HG02973 (cell line): ENCODE data around the gene SLC9A6.

Source experiments
- ATAC-seq: cut with Tn5 transposase; IDR thresholded peaks from one replicate; pipeline ENCODE4 v1.9.1; 2021; ENCODE audit warnings: moderate library complexity; ENCODE audit not compliant: unreplicated experiment

SLC9A6 gene

GRCh38 chrX:135985157-135985972 lies at the start of gene SLC9A6:
Gene SLC9A6, plus strand, starts transcription at chrX:135985435. Its CDS starts 224 bp downstream, at chrX:135985659.
- peak; percentile 95 for ATAC-seq

- no peak for ATAC-seq
Measured at GRCh38 chrX:135944486-135944885, 40.7 kb upstream of the SLC9A6 start.

GRCh38 chrX:135951291-135951690 lies 33.9 kb upstream of the SLC9A6 start:
- no peak for ATAC-seq

GRCh38 chrX:135973025-135973547 lies 12.1 kb upstream of the SLC9A6 start:
- ATAC-seq = peak; percentile 42

GRCh38 chrX:135973548-135974278 lies 11.5 kb upstream of the SLC9A6 start, which contains the start of gene MMGT1:
Gene MMGT1, minus strand, starts transcription at chrX:135973988. Its CDS starts 313 bp downstream, at chrX:135973675.
- peak; percentile 73 for ATAC-seq

GRCh38 chrX:135974279-135974856 lies 10.9 kb upstream of the SLC9A6 start:
- no peak for ATAC-seq

GRCh38 chrX:135975421-135975820 lies 9.8 kb upstream of the SLC9A6 start:
- ATAC-seq = no peak

- no peak for ATAC-seq
Measured at GRCh38 chrX:135977611-135978010, 7.6 kb upstream of the SLC9A6 start.

- ATAC-seq = no peak
Measured at GRCh38 chrX:135981010-135981409, 4.2 kb upstream of the SLC9A6 start.

GRCh38 chrX:135981668-135982067 lies 3.6 kb upstream of the SLC9A6 start:
- no peak for ATAC-seq

- ATAC-seq = no peak
Measured at GRCh38 chrX:135982860-135983259, 2.4 kb upstream of the SLC9A6 start.

GRCh38 chrX:135984256-135984655 lies 979 bp upstream of the SLC9A6 start:
- ATAC-seq = no peak

GRCh38 chrX:135984791-135985156 lies 461 bp upstream of the SLC9A6 start:
- no peak for ATAC-seq

- ATAC-seq = no peak
Measured at GRCh38 chrX:135985973-135986310, 707 bp downstream of the SLC9A6 start.

GRCh38 chrX:135988245-135988644 lies 3.0 kb downstream of the SLC9A6 start:
- no peak for ATAC-seq

- ATAC-seq = no peak
Measured at GRCh38 chrX:136015016-136015415, 29.8 kb downstream of the SLC9A6 start.

GRCh38 chrX:136016881-136017280 lies 31.6 kb downstream of the SLC9A6 start:
- ATAC-seq = no peak

- no peak for ATAC-seq
Measured at GRCh38 chrX:136019226-136019625, 34.0 kb downstream of the SLC9A6 start.

- ATAC-seq = peak; percentile 77
Measured at GRCh38 chrX:136021160-136021559, 35.9 kb downstream of the SLC9A6 start.

- ATAC-seq = no peak
Measured at GRCh38 chrX:136021903-136022302, 36.7 kb downstream of the SLC9A6 start.

- no peak for ATAC-seq
Measured at GRCh38 chrX:136025091-136025490, 39.9 kb downstream of the SLC9A6 start.
